Skeletal muscle satellite cell (primary cell): ENCODE results near the gene KRT33B.
"Not testable (repeated sequence)": the region's sequence is repeated elsewhere in the genome, so short reads cannot be mapped to it uniquely, and the experiment has no call there.

Source experiments
- H3K27me3 ChIP-seq: 2 replicates; pipeline ENCODE4 v1.7.0; 2013; ENCODE audit warnings: low read length; ENCODE audit not compliant: control insufficient read depth, insufficient read depth
- H3K36me3 ChIP-seq: 2 replicates; pipeline ENCODE4 v1.7.0; 2013; ENCODE audit warnings: mild to moderate bottlenecking, control low read depth, low read length; ENCODE audit not compliant: insufficient read depth
- H3K4me1 ChIP-seq: 2 replicates; pipeline ENCODE4 v1.7.0; 2013; ENCODE audit warnings: low read length; ENCODE audit not compliant: control insufficient read depth, insufficient read depth
- H3K4me2 ChIP-seq: 2 replicates; pipeline ENCODE4 v1.7.0; 2013; ENCODE audit warnings: mild to moderate bottlenecking, low read length
- H3K4me3 ChIP-seq: 2 replicates; pipeline ENCODE4 v1.7.0; 2013; ENCODE audit warnings: low read length
- H3K9ac ChIP-seq: 2 replicates; pipeline ENCODE4 v1.7.0; 2013; ENCODE audit warnings: mild to moderate bottlenecking, low read depth, low read length, moderate library complexity
- H3K9me3 ChIP-seq: replicated peaks from 2 replicates; pipeline ENCODE4 v1.7.0; 2013; ENCODE audit warnings: mild to moderate bottlenecking, control low read depth, low read length

KRT33B gene

GRCh38 chr17:41366070-41366469 is 3.5 kb downstream of the KRT33B start:
- H3K4me3 ChIP-seq: no peak overlapping the region
- H3K9me3 ChIP-seq: no peaks in the 10 kb centered on the region
- H3K36me3 ChIP-seq: no peaks in the 10 kb centered on the region
- H3K4me1 ChIP-seq: peaks cover 11% of the 10 kb centered on the region
- no peak overlapping the region for H3K4me2 ChIP-seq
- no peaks in the 10 kb centered on the region for H3K27me3 ChIP-seq
- H3K9ac ChIP-seq: no peak overlapping the region

GRCh38 chr17:41363881-41364280 is 5.7 kb downstream of the KRT33B start:
- Histone ChIP-seq H3K4me1 (peaks cover 11% of the 10 kb centered on the region), H3K4me2 (no peak overlapping the region), H3K27me3 (no peaks in the 10 kb centered on the region), H3K9me3 (no peaks in the 10 kb centered on the region), H3K36me3 (no peaks in the 10 kb centered on the region), H3K4me3 (no peak overlapping the region), H3K9ac (no peak overlapping the region)

- no peak overlapping the region for H3K4me3 ChIP-seq
- H3K9me3 ChIP-seq: no peaks in the 10 kb centered on the region
- no peaks in the 10 kb centered on the region for H3K36me3 ChIP-seq
- H3K9ac ChIP-seq: no peak overlapping the region
- H3K4me1 ChIP-seq: no peaks in the 10 kb centered on the region
- no peaks in the 10 kb centered on the region for H3K27me3 ChIP-seq
- H3K4me2 ChIP-seq: no peak overlapping the region
These were observed 9.2 kb downstream of the KRT33B start for GRCh38 chr17:41360296-41360995.

- Histone ChIP-seq H3K4me3 (no peak overlapping the region), H3K9me3 (no peaks in the 10 kb centered on the region), H3K36me3 (no peaks in the 10 kb centered on the region), H3K4me2 (no peak overlapping the region), H3K4me1 (no peaks in the 10 kb centered on the region), H3K9ac (no peak overlapping the region), H3K27me3 (peaks cover 10% of the 10 kb centered on the region)
These were observed 15.1 kb downstream of the KRT33B start for GRCh38 chr17:41354536-41354935.

- H3K9me3 ChIP-seq: no peaks in the 10 kb centered on the region
- no peaks in the 10 kb centered on the region for H3K36me3 ChIP-seq
- peaks cover 10% of the 10 kb centered on the region for H3K27me3 ChIP-seq
- H3K4me3 ChIP-seq: no peak overlapping the region
- no peaks in the 10 kb centered on the region for H3K4me1 ChIP-seq
- H3K9ac ChIP-seq: no peak overlapping the region
- no peak overlapping the region for H3K4me2 ChIP-seq
These were observed 16.8 kb downstream of the KRT33B start for GRCh38 chr17:41352597-41353366.

- Histone ChIP-seq H3K4me2 (no peak overlapping the region), H3K4me3 (no peak overlapping the region), H3K9ac (no peak overlapping the region), H3K27me3 (peaks cover 10% of the 10 kb centered on the region), H3K4me1 (no peaks in the 10 kb centered on the region), H3K9me3 (no peaks in the 10 kb centered on the region), H3K36me3 (no peaks in the 10 kb centered on the region)
These were observed 18.4 kb downstream of the KRT33B start for GRCh38 chr17:41351177-41351576.

- not testable (repeated sequence) for H3K4me1 ChIP-seq, H3K36me3 ChIP-seq, H3K9me3 ChIP-seq, H3K9ac ChIP-seq, H3K4me3 ChIP-seq, H3K4me2 ChIP-seq
- peaks cover 13% of the 10 kb centered on the region for H3K27me3 ChIP-seq
These were observed 19.2 kb downstream of the KRT33B start, which contains the start of gene KRT33A for GRCh38 chr17:41350381-41350878. TSS of gene KRT33A (minus strand) at chr17:41350828. CDS start at chr17:41350767, 61 bp downstream.

- H3K9me3 ChIP-seq: no peaks in the 10 kb centered on the region
- no peak overlapping the region for H3K4me3 ChIP-seq
- no peaks in the 10 kb centered on the region for H3K36me3 ChIP-seq
- no peak overlapping the region for H3K4me2 ChIP-seq
- no peak overlapping the region for H3K9ac ChIP-seq
- no peaks in the 10 kb centered on the region for H3K4me1 ChIP-seq
- peaks cover 16% of the 10 kb centered on the region for H3K27me3 ChIP-seq
These were observed 21.5 kb downstream of the KRT33B start for GRCh38 chr17:41347869-41348760.

- H3K4me3 ChIP-seq, H3K9ac ChIP-seq, H3K4me1 ChIP-seq, H3K36me3 ChIP-seq, H3K27me3 ChIP-seq, H3K4me2 ChIP-seq, H3K9me3 ChIP-seq: not testable (repeated sequence)
These were observed 23.2 kb downstream of the KRT33B start for GRCh38 chr17:41346421-41346820.

GRCh38 chr17:41345992-41346391 is 23.6 kb downstream of the KRT33B start:
- H3K4me2 ChIP-seq: no peak overlapping the region
- no peaks in the 10 kb centered on the region for H3K36me3 ChIP-seq
- H3K4me3 ChIP-seq: no peak overlapping the region
- no peak overlapping the region for H3K9ac ChIP-seq
- no peaks in the 10 kb centered on the region for H3K9me3 ChIP-seq
- H3K27me3 ChIP-seq: peaks cover 7% of the 10 kb centered on the region
- no peaks in the 10 kb centered on the region for H3K4me1 ChIP-seq

GRCh38 chr17:41343029-41343428 is 26.6 kb downstream of the KRT33B start:
- Histone ChIP-seq H3K36me3 (no peaks in the 10 kb centered on the region), H3K4me2 (no peak overlapping the region), H3K4me1 (no peaks in the 10 kb centered on the region), H3K4me3 (no peak overlapping the region), H3K9ac (no peak overlapping the region), H3K9me3 (no peaks in the 10 kb centered on the region), H3K27me3 (peaks cover 7% of the 10 kb centered on the region)
